H9 (cell line): ENCODE data around the gene STXBP6. TPM values are rescaled to one million over a fixed set of nuclear protein-coding genes. Genes with fewer than 3 reads are reported as not detected.

Experiments
- DNase-seq: peaks from one replicate; pipeline ENCODE4 v3.0.0-alpha.2; 2017
- H2AFZ ChIP-seq: one replicate; pipeline ENCODE4 v1.6.1; 2013; ENCODE audit warnings: mild to moderate bottlenecking, low read length, control low read depth, moderate library complexity
- H2AK5ac ChIP-seq: 2 replicates; pipeline ENCODE4 v1.6.1; 2013; ENCODE audit warnings: low read length, control low read depth, mixed read lengths; ENCODE audit not compliant: insufficient read length
- H2BK120ac ChIP-seq: one replicate; pipeline ENCODE4 v1.6.1; 2013; ENCODE audit warnings: low read depth, mild to moderate bottlenecking, low read length, control low read depth, inconsistent platforms; ENCODE audit not compliant: poor library complexity, severe bottlenecking
- H2BK12ac ChIP-seq: 2 replicates; pipeline ENCODE4 v1.6.1; 2013; ENCODE audit warnings: low read length, control low read depth, mixed read lengths, low read depth; ENCODE audit not compliant: insufficient read length
- H2BK15ac ChIP-seq: 2 replicates; pipeline ENCODE4 v1.6.1; 2013; ENCODE audit warnings: low read depth, low read length, control low read depth
- H2BK20ac ChIP-seq: one replicate; pipeline ENCODE4 v1.6.1; 2013; ENCODE audit warnings: low read depth, mild to moderate bottlenecking, low read length, control low read depth, inconsistent platforms; ENCODE audit not compliant: poor library complexity, severe bottlenecking
- H2BK5ac ChIP-seq: 2 replicates; pipeline ENCODE4 v1.6.1; 2013; ENCODE audit warnings: low read length, control low read depth, mixed read lengths; ENCODE audit not compliant: insufficient read length
- H3K14ac ChIP-seq: 2 replicates; pipeline ENCODE4 v1.6.1; 2013; ENCODE audit warnings: low read length, control low read depth; ENCODE audit not compliant: insufficient read depth
- H3K18ac ChIP-seq: 2 replicates; pipeline ENCODE4 v1.6.1; 2013; ENCODE audit warnings: low read depth, mild to moderate bottlenecking, mixed read lengths, low read length, control low read depth; ENCODE audit not compliant: insufficient read length
- H3K23ac ChIP-seq: 2 replicates; pipeline ENCODE4 v1.6.1; 2013; ENCODE audit warnings: low read length, control low read depth, mixed read lengths, low read depth; ENCODE audit not compliant: insufficient read length
- H3K23me2 ChIP-seq: 2 replicates; pipeline ENCODE4 v1.6.1; 2013; ENCODE audit warnings: low read depth, mild to moderate bottlenecking, mixed read lengths, low read length, control low read depth; ENCODE audit not compliant: insufficient read length, poor library complexity, severe bottlenecking
- H3K27ac ChIP-seq: 2 replicates; pipeline ENCODE4 v1.5.1; 2013; ENCODE audit warnings: low read length, control low read depth, mixed read lengths, low read depth; ENCODE audit not compliant: insufficient read length
- H3K27me3 ChIP-seq: 2 replicates; pipeline ENCODE4 v1.6.1; 2013; ENCODE audit warnings: low read length, control low read depth, inconsistent platforms; ENCODE audit not compliant: insufficient read depth
- H3K4ac ChIP-seq: 2 replicates; pipeline ENCODE4 v1.6.1; 2013; ENCODE audit warnings: low read depth, mild to moderate bottlenecking, control low read depth, inconsistent platforms, low read length, moderate library complexity
- H3K4me1 ChIP-seq: 2 replicates; pipeline ENCODE4 v1.6.1; 2013; ENCODE audit warnings: low read length, control low read depth, inconsistent platforms; ENCODE audit not compliant: insufficient read depth
- H3K4me2 ChIP-seq: 2 replicates; pipeline ENCODE4 v1.6.1; 2013; ENCODE audit warnings: low read length, control low read depth, mixed read lengths; ENCODE audit not compliant: insufficient read length, insufficient read depth
- H3K56ac ChIP-seq: 2 replicates; pipeline ENCODE4 v1.6.1; 2013; ENCODE audit warnings: low read depth, mild to moderate bottlenecking, mixed read lengths, low read length, control low read depth; ENCODE audit not compliant: insufficient read length
- H3K79me1 ChIP-seq: 2 replicates; pipeline ENCODE4 v1.6.1; 2013; ENCODE audit warnings: low read depth, mild to moderate bottlenecking, moderate library complexity, low read length, control low read depth, inconsistent platforms; ENCODE audit not compliant: insufficient read depth, poor library complexity, severe bottlenecking
- H3K79me2 ChIP-seq: 2 replicates; pipeline ENCODE4 v1.6.1; 2013; ENCODE audit warnings: low read length, control low read depth, inconsistent platforms; ENCODE audit not compliant: insufficient read depth
- H3K9ac ChIP-seq: 2 replicates; pipeline ENCODE4 v1.6.1; 2013; ENCODE audit warnings: low read length, control low read depth, mixed read lengths; ENCODE audit not compliant: insufficient read length; ENCODE audit errors: extremely low read depth
- H3K9me3 ChIP-seq: one replicate; pipeline ENCODE4 v1.6.1; 2013; ENCODE audit warnings: low read depth, low read length, inconsistent platforms; ENCODE audit not compliant: control insufficient read depth
- H3T11ph ChIP-seq: one replicate; pipeline ENCODE4 v1.6.1; 2013; ENCODE audit warnings: mild to moderate bottlenecking, low read length, control low read depth, inconsistent platforms
- H4K20me1 ChIP-seq: one replicate; pipeline ENCODE4 v1.6.1; 2013; ENCODE audit not compliant: control insufficient read depth, insufficient read length, insufficient read depth
- H4K5ac ChIP-seq: 2 replicates; pipeline ENCODE4 v1.6.1; 2013; ENCODE audit warnings: low read depth, mild to moderate bottlenecking, mixed read lengths, low read length, control low read depth; ENCODE audit not compliant: insufficient read length
- H4K8ac ChIP-seq: replicated peaks from 2 replicates; pipeline ENCODE4 v1.6.1; 2013; ENCODE audit warnings: low read length, control low read depth, mixed read lengths, low read depth; ENCODE audit not compliant: insufficient read length
- H4K91ac ChIP-seq: 2 replicates; pipeline ENCODE4 v1.6.1; 2013; ENCODE audit warnings: low read depth, mild to moderate bottlenecking, moderate library complexity, mixed read lengths, low read length, control low read depth; ENCODE audit not compliant: insufficient read length
- H3K27ac Mint-ChIP-seq, 3 experiments: 2 replicates in 2 of 3; 3 replicates in 1 of 3; pipeline ENCODE4 v1.8.0; 2020 to 2021; ENCODE audit warnings: mixed read lengths in 3 of 3, mild to moderate bottlenecking in 1 of 3, moderate library complexity in 1 of 3
- H3K27me3 Mint-ChIP-seq: 2 replicates; pipeline ENCODE4 v1.8.0; 2021; ENCODE audit warnings: low read depth, mild to moderate bottlenecking, moderate library complexity, mixed read lengths
- H3K36me3 Mint-ChIP-seq, 3 experiments: 2 replicates in 2 of 3; 3 replicates in 1 of 3; pipeline ENCODE4 v1.8.0; 2020 to 2021; ENCODE audit warnings: low read depth in 3 of 3, mixed read lengths in 3 of 3; ENCODE audit not compliant: insufficient read depth in 1 of 3
- H3K4me1 Mint-ChIP-seq, 2 experiments: 2 replicates each; pipeline ENCODE4 v1.8.0; 2020; ENCODE audit warnings: mixed read lengths in 2 of 2
- H3K4me3 Mint-ChIP-seq, 2 experiments: 2 replicates in 1 of 2; 3 replicates in 1 of 2; pipeline ENCODE4 v1.8.0; 2020 to 2021; ENCODE audit warnings: mild to moderate bottlenecking in 2 of 2, mixed read lengths in 2 of 2, moderate library complexity in 1 of 2
- H3K9me3 Mint-ChIP-seq, 2 experiments: 2 replicates in 1 of 2; 3 replicates in 1 of 2; pipeline ENCODE4 v1.8.0; 2020; ENCODE audit warnings: mild to moderate bottlenecking in 2 of 2, mixed read lengths in 2 of 2, moderate library complexity in 1 of 2
- CTCF ChIP-seq: fragments of 200-600 bp; sonication (generic); conservative IDR thresholded peaks from 3 replicates; pipeline ENCODE4 v1.8.0; 2021; ENCODE audit warnings: antibody characterized with exemption, mild to moderate bottlenecking
- WGBS: extraction: QIAGEN DNeasy Blood & Tissue Kit; methylation state at CpG from one replicate; pipeline ENCODE4 v1.1.7; 2013; ENCODE audit warnings: missing lambda C conversion rate, low lambda C conversion rate, mixed read lengths; ENCODE audit not compliant: insufficient read length; ENCODE audit errors: extremely low coverage; 5-methylcytosine and 5-hydroxymethylcytosine counted together
- total RNA-seq: library from RNA; stranded (reverse); gene quantifications from 2 replicates; pipeline ENCODE4 v1.2.1, GENCODE V29; 2021

The STXBP6 gene
- total RNA-seq, 1 experiment from 2014 or later: 3.6 TPM

GRCh38 chr14:24838945-24839616 is 210.9 kb downstream of the STXBP6 start:
- Mint-ChIP-seq H3K9me3 (no peaks in the 10 kb centered on the region), H3K4me3 (no peak overlapping the region), H3K27me3 (no peaks in the 10 kb centered on the region), H3K4me1 (peaks cover 12 to 17% of the 10 kb centered on the region in 2 experiments), H3K27ac (no peak overlapping the region), H3K36me3 (no peaks in the 10 kb centered on the region)
- no peak overlapping the region for H2BK15ac ChIP-seq
- no peaks in the 10 kb centered on the region for H3K79me2 ChIP-seq
- no peak overlapping the region for H2BK20ac ChIP-seq
- H3K56ac ChIP-seq: no peak overlapping the region
- no peak overlapping the region for H2BK12ac ChIP-seq
- no peak overlapping the region for H3K4ac ChIP-seq
- no peak for TF ChIP-seq CTCF
- no peak overlapping the region for H4K91ac ChIP-seq
- H2AK5ac ChIP-seq: no peak overlapping the region
- no peak overlapping the region for H3T11ph ChIP-seq
- no peak overlapping the region for H3K9ac ChIP-seq
- no peaks in the 10 kb centered on the region for H3K4me1 ChIP-seq
- H4K5ac ChIP-seq: no peak overlapping the region
- no peaks in the 10 kb centered on the region for H4K20me1 ChIP-seq
- no peaks in the 10 kb centered on the region for H3K27me3 ChIP-seq
- no peak overlapping the region for H2AFZ ChIP-seq
- no peak overlapping the region for H4K8ac ChIP-seq
- no peaks in the 10 kb centered on the region for H3K9me3 ChIP-seq
- DNase-seq: no peak
- H3K4me2 ChIP-seq: no peak overlapping the region
- H3K79me1 ChIP-seq: no peaks in the 10 kb centered on the region
- H3K23ac ChIP-seq: no peak overlapping the region
- no peak overlapping the region for H2BK120ac ChIP-seq
- H3K23me2 ChIP-seq: no peaks in the 10 kb centered on the region
- H3K14ac ChIP-seq: no peak overlapping the region
- WGBS: no CpG with 5 or more reads among the region's 4 CpGs
- no peak overlapping the region for H3K27ac ChIP-seq
- H3K18ac ChIP-seq: no peak overlapping the region
- H2BK5ac ChIP-seq: no peak overlapping the region
